Stimulated activated CD8-positive, alpha-beta memory T cell treated with anti-CD3 and anti-CD28 coated beads, Interleukin-4, amount 100 ng/mL, for 4 hours (primary cell): ENCODE data around the gene DRICH1.
"Not testable (repeated sequence)": the region's sequence is repeated elsewhere in the genome, so short reads cannot be mapped to it uniquely, and the experiment has no call there.

ENCODE experiments used
- DNase-seq, 2 donors: peaks; one replicate each; pipeline ENCODE4 v3.0.0-alpha.2; 2020; ENCODE audit warnings: low read depth in 2 of 2, low spot score in 1 of 2

The DRICH1 gene

DNA sequence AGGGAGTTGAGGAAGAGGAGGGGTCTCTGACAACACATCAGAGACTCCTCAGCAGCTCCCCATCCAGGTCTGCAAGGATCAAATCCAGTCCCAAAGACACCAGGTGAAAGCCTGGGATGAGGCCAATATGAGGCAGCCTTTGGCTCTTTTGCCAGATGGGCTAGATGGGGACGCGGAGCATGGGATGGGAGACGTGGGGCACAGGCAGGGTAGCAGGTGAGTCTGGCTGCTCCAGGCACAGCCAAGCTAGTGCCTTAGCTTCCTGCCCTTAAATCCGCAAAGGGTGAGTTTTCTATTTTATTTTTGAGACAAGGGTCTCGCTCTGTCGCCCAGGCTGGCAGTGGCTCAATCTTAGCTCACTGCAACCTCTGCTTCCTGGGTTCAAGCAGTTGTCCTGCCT is 19.6 kb upstream of the DRICH1 start:
- DNase-seq: no peak

DNA sequence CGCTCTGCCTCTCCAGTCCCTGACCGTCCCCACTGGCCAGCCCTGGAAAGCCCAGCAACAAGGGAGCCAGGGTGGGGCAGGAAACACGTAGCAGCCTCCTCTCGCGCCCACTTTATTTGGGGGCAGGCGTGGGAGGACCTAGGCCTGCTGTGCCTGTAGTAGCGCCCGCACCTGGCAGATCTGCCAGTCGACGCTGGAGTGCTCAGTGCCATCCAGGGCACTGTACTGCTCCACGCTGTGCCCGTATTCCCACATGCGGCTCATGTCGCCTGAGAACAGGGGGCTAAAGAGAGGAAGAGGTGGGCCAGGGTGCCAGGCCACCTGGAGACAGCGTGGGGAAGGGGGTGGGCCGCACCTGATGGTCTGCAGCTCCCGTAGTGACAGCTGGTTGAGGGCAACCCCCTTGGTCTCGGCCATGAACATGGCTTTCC is 17.0 kb upstream of the DRICH1 start:
- DNase-seq: no peak

DNA sequence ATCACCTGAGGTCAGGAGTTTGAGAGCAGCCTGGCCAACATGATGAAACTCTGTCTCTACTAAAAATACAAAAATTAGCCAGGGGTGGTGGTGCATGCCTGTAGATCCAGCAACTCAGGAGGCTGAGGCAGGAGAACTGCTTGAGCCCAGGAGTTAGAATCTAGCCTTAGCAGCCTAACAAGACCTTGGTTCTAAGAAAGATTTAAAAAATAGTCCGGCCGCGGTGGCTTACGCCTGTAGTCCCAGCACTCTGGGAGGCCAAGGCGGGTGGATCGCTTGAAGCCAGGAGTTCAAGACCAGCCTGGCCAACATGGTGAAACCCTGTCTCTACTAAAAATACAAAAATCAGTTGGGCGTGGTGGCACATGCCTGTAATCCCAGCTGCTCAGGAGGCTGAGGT is 14.4 kb upstream of the DRICH1 start:
- DNase-seq: not testable (repeated sequence)

DNA sequence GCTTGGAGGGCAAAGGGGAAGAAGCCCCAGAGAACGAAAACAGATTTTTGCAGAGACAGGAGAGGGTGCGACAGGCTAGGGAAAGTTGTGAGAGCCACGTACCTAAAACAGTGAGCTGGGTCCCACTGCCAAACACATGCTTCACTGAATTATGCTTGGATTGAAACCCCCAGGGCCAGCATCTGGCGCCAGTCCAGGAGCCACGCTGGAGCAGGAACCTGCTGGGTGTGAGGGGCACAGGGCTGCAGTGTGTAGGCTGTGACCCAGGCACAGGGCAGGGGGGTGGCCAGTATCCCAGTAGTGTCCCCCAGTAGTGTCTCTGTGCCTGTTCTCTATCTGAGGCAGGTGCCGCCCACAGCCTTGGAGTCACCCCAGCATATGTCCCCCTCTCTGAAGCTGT is 8.1 kb upstream of the DRICH1 start:
- not testable (repeated sequence) for DNase-seq

DNA sequence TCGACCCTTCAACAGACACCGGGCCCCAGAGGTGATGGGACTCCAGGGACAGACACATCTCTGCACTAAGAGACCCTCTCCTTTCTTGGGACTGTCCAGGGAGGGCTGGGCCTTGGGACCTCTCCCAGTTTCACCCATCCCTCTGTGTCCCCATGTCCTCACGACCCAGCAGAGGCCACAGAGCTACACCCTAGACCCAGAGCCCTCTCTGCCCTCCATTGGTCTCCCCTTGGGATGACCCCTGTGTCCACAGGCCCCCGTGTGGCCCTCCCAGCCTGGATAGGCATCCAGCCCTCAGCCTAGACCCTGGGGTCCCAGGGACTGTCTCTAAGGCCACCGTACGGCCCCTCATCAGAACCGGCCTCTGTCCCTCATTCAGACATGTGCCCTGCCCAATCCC is 7.5 kb upstream of the DRICH1 start:
- no peak for DNase-seq

DNA sequence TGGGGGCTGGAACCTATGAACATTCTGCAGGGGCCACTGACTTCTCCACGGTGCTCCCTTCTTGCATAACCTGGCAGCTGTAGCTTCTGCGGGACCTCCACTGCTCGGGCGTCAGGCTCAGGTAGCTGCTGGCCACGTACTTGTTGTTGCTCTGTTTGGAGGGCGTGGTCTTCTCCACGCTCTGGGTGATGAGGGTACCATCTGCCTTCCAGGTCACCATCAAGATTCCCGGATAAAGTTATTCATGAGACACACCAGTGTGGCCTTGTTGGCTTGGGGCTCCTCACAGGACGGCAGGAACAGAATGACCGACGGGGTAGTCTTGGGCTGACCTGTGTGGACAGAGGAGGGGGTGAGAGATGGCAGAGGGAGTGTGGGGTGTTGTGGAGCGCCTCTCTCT is 6.5 kb upstream of the DRICH1 start:
- no peak for DNase-seq

DNA sequence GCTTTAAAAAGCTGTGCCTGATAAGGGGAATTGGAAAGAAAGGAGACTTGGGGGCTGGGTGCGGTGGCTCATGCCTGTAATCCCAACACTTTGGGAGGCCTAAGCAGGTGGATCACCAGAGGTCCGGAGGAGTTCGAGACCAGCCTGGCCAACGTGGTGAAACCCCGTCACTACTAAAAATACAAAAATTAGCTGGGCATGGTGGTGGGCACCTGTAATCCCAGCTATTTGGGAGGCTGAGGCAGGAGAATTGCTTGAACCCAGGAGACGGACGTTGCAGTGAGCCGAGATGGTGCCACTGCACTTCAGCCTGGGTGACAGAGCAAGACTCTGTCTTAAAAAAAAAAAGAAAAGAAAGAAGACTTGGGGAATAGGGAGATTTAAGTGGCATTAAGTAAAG is 3.2 kb upstream of the DRICH1 start:
- not testable (repeated sequence) for DNase-seq

DNA sequence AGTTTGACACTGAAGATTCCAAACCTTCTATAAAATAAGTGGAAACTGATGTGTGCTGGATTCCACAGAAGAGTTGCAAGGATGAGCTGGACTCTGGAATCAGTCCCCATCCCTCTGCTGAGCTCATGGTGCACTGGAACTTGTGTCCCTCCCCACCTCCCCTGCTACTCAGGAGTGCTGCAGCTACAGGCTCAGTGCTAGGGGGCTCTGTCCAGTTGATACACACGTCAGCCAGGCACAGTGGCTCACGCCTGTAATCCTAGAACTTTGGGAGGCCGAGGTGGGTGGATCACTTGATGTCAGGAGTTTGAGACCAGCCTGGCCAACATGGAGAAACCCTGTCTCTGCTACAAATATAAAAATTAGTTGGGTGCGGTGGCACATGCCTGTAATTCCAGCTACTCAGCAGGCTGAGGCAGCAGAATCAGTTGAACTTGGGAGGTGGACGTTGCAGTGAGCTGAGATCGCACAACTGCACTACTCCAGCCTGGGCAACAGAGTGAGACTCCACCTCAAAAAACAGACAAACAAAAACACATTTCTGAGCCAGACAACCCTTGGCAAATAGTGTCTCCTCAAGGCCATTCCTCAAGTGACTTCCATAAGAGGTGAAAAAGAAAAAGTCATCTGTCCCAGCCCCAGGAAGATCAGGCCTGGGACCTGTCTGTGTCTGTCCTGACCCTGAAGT is 3.9 kb downstream of the DRICH1 start:
- not testable (repeated sequence) for DNase-seq

DNA sequence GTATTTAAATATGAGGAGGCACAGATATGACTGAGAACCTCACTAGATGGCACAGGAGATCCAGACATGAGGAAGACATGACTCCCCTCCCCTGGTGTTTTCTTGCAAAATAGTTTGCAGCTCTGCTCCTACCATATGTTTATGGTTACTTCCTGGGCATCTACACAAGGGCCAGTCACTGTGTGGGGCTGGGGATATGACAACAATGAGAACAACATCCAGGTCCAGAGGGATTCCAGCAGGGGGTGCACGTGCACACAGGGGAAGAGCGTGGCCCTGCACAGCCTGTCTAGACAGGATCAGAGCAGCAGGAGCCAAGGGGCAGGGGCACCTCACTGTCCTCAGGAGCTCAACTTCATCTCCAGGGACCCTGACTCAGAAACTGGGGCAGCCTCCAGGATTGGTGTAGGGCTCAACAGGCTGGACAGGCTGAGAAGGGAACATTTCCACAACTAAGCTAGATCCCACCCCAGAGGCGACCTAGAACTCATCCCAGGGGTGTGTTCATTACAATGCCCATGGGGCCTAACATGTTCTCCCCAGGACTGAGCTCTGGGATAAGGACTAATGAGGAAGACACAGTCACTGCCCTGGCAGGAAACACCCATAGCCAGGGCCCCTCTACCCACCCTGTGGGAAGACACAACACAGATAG is 4.6 kb downstream of the DRICH1 start:
- peak; percentile 10 to 18 for DNase-seq

DNA sequence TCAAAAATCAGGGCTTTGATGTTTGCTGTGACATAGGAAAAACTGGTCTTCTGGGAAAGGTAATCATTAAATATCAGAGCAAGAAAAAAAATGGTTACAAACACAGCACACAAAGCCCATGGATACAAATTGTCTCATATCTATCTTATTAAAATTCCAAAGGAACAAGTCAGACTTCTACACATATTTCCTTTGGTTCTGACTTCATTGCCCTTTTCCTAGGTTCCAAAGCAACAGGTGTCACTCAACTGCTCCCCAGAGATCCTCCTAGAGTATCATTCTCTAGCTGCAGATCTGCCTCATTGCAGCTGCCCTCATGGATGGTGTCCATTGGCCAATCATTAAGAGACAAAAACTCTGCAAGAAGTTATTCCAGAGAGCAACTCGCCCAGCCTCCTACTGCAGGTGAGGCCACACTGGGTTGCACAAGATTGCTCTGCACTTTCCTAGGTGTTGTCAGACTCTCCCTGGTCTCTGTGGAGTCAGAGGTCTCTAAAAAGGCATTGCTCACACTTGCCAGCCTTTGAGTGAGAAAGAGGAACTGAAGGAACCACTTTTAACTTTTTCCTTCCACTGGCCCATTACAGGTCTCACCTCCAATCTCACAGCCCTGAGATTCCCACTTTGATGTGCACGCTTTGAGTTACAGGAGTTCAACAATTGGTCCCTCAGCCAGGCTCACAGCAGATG is 5.7 kb downstream of the DRICH1 start:
- no peak for DNase-seq

DNA sequence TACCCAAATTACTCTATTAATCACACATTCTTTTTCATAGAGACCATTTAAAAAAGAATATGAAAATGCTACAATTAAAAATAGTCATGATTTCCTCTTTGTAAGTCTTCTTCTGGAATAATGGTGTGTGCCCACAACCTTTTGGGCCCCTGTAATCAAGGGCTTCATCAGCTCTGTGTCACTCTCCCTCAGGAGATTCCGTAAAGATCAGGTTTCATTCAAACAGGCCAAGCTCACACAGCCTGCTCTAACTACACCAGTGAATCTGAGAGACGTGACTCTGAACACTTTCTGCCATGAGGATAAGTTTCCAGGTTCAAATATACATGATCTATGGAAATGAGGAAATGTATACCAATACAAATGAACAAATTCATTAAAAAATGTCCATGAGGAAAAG is 9.5 kb downstream of the DRICH1 start:
- no peak for DNase-seq

DNA sequence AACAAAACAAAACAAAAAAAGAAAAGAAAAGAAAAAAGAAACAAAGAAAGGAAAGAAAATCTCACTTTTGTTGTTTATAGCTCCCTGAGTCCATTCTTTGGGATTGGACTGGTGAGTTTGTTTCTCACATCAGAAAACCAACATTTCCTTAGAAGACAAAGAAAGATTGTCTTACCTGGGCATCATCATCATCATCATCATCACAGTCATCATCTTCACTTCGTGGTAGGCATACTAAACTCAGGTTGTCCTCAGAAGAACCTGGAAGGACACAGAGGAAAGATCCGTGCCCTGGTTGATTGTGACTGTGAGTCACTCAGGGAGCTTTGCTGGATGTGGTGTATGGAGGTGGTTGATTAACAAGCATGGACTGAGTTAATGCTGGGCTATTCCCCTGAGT is 10.2 kb downstream of the DRICH1 start:
- not testable (repeated sequence) for DNase-seq

DNA sequence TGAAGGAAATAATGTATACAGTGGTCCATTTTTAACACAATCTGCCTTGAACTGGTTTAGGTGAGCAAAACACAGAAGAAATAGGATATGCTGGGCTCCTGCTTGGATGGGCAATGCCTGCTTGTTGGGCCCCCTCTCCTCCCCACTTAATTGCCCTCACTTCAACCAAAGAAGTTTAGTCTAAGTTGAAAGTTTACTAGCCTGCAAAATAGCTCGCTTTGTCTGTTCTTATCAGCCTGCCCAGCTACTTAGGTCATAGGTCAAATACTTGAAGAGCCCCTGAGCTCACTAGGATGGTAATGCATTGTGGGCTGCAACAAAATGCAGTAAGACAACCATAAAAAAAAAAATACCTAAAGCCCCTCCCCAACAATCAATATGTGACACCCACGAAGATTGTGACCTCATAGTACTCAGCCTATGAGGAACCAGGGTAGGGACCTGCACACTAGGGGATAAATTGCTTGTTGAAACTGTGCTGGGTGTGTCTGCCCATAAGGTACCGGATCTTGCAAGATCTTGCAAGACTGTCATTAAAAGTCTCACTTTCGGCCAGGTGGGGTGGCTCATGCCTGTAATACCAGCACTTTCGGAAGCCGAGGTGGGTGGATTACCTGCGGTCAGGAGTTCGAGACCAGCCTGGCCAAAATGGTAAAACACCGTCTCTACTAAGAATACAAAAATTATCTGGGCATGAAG is 10.9 kb downstream of the DRICH1 start:
- DNase-seq: no peak

DNA sequence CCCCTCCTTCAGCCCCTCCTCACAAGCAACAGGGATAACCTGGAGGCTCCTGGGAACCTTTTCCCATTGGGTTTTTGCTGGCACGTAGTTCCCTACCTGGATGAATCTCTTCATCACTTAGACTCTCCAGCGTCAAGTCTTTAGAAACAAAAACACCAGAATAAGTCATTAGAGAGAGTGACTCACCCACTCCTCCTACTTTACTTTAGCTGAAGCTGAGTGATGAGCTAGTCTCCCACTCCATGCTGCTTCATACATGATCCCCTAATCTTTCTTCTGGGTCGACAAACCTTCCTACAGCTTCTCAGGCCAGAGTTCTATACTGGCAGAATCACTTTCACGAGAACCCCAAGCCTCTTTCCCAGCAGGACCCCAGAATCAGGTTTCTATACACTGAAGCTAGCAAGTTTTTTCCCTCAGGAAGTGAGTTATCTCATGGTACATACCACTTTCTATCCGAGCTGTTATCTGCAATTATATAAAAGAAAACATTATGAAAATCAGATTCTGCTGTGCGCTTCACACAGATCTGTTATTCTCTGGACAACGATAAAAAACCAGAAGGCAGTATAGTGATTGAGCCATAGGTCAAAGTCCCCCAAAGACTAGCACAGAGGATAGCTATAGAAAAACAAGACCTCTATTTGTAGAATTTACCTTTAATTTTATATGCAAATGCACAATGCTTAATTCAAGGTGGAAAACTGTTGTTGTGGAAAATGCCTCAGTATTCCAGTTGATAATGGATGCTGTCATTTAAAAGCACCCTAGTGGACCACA is 18.7 kb downstream of the DRICH1 start:
- DNase-seq: no peak

DNA sequence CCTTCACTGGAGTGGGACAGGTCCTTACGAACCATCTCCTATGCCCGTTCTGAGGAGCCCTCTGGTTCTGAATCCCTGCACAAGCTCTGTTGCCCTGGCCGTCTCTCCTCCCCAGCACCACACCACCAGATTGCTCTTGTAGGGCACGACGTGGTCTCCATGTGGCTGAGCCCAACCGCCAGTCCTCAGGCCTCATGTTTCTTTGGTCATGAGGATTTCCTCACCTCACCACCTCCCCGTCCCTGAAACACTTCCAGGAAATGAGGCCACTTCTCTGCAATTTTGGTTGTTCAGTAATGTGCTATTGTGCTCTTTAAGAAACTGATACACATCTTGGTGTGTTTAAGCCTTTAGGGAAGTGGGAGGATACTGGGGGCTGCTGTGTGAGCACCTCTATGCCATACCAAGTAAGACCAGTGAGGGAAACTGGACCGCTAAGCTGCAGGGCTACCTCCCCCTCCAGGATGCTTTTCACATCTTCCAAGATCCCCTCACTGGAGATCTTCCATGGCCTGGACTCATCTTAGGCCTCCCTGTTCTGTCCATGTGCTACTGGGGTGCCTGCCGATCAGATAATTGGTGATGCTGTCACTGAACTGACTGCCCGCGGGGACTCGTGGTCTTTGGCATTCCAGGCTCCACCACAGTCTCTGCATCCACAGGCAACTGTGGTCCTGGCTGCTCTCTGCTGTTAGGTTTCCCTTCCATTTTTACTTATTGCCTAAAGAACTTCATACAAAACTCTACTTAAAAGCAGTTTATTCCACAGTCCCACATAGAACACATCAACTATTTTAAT is 21.9 kb downstream of the DRICH1 start:
- no peak for DNase-seq

DNA sequence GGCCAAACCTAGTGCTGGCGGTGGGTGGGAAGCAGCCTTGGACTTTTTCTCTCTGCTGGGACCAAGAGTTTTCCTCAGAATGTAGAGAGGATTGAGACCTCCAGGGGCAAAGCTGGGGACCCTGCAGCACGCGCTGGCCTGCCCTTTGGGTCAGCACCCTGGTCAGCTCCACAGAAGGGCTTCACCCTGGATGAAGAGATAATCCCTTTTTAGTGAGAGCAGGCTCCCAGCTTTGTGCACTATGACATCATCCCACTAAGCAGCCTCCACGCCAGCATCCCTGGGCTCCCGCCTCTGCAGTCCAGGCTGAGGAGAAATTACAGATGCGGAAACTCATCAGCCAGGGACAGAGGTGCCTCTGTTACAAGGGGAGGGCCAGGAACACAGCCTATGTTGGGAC is 23.5 kb downstream of the DRICH1 start:
- no peak for DNase-seq

DNA sequence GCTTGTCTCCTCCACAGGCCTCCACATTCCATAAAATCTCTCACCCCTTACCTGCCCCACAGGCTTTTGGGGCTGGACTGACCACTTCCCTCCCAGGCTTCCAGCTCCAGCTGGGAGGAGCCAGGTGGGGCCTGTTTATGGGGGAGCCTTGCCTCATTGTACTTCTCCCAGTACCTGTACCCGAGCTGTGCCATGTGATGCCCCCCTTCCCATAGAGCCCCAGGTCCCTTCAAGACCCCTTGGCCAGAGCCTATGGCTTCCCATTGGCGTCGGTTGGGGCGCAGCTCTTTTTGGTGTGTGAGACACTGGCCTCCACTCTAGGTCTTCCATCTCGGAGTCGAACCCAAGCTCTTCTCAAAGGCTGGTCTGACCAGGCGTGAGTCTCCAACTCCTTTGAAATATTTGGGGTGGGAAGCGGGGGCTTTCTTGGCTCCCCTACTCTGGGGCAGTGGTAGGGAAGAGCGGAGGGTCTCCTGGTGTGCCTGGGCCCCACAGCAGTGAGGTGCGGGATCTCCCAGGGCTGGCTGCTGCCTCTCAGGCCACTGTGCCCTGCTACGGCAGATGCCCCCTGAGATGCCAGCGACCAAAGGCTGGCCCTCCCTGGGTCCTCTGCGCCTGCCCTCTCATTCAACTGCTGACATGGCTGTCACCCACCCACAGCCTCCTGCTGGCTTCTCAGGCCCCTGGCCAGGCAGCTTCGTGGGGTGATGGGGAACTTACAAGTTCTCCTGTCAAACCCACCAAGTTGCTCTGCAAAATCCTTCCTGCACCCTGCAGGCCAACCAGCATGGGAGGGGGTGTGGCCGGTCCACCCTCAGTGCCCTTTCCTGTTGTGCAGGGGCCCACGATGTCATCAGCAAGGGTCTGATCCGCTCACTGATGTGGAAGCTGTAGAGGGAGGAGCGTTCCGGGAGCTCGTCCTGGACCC is 25.7 kb downstream of the DRICH1 start:
- no peak for DNase-seq

DNA sequence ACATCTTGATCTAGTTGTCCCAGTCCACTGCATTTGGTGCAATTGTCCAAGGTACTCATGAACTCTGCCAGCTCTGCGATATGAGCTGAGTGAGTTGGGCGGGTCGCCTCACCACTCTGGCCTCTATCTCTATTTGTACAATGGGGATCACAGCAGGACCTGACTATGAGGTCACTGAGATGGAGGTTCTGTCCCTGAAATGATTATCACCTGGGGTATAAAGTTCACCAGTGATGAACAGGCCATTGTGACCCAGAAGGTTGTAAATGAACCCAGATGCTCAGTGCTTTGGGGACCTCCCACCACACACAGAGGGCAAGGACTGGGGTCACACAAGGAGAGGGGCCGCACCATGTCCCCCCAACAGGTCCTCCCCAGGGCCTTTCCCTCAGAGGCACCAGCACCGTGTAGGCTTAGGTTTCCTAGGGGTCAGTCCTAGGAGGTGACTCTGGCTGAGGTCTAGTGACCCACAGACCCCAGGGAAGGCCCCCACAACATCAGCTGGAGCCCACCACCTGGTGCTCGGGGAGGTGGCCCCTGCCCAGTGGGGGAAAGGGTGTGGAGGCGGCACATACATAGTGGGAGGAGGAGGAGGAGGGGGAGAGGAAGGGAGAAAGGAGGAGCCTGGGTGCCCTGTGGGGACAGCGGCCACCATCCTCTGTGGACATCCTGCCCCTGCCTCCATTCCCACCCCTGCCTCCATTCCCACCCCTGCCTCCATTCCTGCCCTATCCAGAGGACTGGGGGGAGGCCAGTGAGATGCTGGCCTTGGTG is 27.0 kb downstream of the DRICH1 start:
- no peak for DNase-seq
